ENCODE data around the gene CAPZB.

Gene CAPZB

DNA sequence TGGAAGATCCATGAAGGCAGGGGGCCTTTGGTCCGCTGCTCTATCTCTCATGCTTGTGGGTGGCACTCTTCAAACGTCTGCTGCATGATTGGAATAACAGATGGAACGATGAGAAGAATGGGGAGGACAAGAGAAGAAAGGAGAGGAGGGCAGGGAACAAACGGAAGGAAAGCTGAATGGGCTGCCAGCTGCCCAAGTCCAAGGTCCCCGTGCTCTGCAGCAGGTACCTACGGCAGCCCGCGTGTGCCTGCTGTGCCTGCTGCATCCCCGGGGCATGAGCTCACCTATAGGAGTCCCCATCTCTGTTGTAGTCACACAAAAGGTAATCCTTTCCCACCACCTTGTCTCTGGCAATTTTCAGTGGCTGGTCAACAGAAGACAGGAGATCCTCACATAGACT is 100.1 kb downstream of the CAPZB start:
- DNase-seq (ENCODE audit: low spot score) = no peak

DNA sequence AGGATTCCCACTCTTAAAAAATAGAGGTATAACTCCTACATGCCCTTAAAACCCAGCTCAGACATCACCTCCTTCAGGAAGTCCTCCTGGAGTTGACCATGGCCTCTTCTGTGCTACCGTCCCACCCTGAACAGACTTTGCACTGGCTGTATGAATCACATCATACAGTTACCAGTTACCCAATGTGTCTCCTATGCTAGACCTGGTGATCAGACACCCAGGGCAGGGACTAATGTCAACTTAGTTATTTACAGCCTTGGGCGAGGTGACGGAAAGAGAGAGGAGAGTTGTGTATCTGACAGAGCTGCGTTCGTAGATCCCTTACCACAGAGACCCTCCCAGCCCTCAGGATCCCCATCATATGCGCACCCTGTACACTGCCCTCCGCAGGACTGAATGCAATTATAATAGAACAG is 100.6 kb downstream of the CAPZB start:
- no peak for DNase-seq (ENCODE audit: low spot score)

DNA sequence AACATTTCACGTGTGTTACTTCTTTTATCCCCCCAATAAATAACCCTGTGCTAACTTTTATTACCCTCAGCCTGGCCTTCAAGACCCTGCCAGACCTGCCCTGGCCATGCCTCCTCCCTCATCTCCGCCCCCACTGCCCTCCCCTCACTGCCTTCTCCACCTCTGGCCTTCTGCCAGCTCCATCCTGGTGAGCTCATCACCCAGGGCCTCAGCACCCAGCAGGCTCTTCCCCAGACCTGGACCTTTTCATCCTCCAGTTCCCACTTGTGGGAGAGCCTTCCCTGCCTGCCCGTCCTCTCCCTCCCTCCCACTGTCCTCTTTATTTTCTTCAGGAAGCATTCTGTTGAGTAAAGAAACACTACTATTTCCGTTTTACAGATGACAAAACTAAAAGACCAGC is 101.2 kb downstream of the CAPZB start:
- no peak for DNase-seq (ENCODE audit: low spot score)

DNA sequence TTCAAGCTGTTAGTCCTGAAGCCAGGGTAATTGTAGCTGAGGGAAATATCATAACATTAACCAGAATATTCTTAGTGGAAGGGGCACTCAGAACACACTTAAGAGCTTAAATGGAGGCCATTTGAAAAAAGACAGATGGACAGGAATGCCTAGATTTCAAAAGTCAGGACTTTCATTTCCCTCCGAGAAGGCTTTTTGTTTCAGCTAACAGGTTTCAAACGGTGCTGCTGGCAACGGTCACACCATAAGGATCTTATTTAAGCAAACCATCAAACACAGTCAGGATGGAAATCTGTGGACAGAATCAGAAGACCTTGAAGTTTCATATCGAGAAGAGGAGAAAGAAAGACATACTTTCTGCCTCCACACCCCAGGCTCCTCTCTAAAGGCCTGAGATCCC is 103.1 kb downstream of the CAPZB start:
- no peak for DNase-seq (ENCODE audit: low spot score)

DNA sequence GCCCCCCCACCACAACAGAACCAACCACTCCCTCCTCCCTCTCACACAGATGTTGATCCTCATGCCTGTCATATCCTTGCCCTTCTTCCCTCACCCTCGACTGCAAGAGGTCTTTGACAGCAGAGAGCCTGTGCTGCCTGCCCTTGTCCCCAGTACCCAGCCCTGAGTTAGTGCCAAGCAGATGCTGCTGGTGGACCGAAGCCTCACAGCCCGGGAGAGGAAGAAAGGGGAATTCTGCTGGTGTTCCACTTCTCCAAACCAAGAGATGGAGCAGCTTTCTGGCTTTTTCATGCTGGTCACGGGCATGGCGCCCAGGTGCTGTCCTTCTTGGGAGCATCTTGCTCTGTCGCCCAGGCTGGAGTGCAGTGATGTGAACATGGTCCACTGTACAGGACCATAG is 104.1 kb downstream of the CAPZB start:
- DNase-seq (ENCODE audit: low spot score) = no peak

DNA sequence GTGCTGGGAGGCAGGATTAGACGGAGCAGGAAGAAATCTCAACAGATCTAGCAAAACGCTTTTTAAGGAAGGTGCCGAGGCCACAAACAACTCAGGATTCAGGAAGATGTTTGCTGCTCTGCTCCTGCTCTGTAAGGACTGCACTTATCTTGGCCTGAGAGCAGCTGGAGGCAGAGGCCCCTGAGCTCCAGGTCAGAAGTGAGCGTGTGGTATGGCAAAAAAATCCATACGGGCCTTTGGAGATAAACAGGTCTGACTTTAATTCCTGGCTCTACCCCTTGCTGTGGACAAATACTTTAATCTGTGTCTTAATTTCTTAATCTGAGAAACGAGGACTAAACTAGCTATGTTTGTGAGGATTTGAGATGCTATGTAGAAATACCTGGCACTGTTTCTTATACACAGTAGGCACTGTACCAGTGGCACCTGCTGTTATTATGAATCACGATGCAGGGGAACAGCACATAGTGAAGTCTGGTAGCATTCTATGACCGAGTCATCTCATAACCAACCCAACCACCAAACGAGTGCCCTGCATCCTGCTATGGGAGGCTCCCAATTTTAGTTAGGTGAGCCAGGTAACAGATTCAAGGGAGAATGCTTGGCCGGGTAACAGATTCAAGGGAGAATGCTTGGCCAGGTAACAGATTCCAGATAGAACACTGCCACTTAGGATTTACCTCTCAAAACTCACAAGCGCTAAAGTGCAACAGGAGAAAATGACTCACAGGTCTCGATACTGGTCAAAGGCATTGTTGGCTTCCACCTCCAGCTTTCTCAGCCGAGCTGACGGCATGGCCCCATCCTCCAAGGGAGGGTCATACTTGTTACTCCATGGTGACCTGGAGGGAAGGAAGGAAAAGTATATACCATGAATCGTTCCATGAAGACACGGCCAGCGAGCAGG is 107.3 kb downstream of the CAPZB start:
- DNase-seq (ENCODE audit: low spot score) = no peak

DNA sequence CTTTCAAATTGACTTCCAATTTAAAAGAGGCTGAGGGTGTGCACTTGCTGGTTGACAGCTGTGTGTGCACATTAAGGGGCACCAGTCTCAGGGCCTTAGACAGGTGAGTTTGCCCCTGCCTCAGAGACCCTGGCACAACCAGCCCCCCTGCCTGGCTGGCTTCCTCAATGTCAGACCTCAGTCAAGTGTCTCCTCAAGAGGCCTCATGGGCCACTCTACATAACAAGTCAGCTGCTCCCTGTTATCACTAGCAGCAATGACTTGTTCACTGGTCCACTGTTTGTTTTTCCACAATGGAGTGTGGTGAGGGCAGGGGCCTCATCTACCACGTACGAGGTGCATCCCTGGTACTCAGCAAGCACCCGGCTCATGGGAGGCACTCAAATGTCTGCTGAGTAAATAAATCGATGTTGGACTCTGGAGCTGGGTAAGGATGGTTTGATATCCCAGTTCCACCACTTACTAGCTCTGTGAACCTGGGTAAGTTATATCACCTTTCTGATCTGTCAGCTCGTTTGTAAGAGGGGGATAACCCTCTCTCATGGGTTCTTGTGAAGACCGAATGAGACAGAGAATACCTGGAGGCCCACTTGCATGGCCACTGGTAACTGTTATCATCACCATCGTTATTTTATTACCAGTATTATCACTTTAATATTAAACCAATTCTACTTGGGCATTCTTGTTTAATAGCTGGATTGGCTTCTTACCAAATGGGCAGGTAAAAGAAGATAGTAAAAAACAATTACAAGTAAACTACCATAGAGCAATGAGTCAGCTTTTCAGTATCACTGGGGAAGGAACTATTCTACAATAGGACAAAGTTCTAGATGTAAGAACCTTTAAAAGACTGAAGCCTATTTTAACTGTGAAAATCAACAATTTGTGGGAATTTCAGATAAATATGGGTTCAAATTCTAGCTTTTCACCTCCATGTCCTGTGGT is 108.6 kb downstream of the CAPZB start:
- DNase-seq (ENCODE audit: low spot score) = no peak

DNA sequence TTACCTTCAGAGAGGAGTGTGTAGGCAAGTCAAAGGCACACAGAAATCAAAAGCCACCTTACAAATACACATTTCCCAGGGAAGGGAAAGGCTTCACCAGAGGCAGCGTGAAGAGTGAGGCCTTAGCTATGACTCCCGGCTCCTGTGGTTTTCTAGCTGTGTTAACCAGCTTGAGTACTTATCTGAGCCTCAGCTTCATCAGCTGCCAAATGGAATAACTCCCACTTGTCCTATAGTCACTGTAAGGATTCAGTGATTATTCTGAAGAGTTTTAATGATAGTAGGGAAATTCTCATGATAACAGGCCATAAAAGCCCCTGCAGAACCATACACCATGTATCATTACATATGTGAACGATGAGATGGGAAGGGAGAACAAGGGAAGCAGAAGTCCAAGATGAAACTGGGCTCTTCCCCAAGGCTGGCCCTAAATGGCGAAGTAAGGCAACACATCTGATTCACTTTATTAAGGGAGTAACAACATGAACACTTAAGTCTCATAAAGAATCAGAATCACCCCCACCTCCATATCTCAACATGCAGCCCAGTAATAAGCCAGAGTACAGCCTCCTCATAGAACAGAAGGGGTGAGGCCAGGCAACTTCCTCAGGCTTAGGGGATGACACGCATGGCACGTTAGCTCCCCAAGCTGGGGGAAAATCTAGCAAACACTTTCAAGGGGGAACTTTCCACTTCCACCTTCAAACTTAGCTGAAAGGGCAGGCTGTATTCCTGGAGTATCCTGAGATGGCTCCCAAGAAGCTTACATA is 109.5 kb downstream of the CAPZB start:
- no peak for DNase-seq (ENCODE audit: low spot score)

DNA sequence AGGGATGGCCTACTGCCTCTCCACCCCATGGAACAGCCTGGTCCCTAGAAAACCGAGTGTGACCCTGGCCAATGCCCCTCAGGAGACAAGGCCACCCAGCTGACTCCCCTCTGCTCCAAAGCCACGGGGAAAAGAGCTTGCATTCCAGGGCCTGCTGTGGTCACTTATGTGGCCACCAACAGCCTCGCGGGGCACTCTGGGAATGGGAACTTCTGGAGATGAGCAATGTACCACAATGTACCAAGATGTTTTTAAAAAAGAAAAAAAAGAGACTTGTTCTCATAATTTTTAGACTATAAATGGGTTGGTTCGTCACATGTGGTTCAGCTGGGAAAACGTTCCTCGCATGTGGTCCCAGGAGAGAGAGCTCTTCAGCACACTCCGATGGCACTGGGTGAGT is 110.4 kb downstream of the CAPZB start:
- DNase-seq (ENCODE audit: low spot score) = no peak

DNA sequence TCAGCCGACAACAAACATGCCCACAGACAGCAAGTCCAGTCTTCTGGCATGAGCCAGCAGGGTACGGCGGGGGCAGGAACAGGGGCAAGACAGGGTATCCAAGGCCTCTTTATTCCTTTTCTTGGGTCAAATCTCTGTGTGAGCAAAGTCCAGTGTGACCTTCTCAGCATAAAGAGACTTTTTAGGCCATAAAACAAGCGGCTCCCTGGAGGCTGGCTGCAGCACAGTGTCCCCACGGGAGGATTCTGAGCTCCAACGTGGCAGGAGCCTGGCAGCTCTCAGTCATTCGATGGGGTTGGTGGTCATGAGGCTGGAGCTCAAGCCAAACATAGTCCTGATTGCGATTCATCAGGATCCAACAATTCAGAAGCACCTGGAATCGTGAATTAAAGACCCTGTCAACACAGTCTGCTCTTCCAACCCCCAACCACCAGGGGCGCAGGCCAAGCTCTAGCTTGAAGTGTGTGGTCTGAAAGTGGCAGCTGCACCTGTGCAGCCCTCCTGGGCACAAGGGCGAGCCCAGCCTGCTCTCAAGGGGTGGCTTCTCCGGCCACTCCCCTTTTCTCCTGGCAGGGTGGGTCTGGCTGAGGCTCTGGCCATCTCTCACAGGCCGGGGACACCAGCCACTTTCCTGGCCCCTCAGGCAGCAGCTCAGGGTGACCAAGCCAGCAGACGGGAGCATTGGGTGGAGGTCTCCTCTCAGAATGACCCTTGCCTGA is 111.1 kb downstream of the CAPZB start:
- DNase-seq (ENCODE audit: low spot score) = no peak

DNA sequence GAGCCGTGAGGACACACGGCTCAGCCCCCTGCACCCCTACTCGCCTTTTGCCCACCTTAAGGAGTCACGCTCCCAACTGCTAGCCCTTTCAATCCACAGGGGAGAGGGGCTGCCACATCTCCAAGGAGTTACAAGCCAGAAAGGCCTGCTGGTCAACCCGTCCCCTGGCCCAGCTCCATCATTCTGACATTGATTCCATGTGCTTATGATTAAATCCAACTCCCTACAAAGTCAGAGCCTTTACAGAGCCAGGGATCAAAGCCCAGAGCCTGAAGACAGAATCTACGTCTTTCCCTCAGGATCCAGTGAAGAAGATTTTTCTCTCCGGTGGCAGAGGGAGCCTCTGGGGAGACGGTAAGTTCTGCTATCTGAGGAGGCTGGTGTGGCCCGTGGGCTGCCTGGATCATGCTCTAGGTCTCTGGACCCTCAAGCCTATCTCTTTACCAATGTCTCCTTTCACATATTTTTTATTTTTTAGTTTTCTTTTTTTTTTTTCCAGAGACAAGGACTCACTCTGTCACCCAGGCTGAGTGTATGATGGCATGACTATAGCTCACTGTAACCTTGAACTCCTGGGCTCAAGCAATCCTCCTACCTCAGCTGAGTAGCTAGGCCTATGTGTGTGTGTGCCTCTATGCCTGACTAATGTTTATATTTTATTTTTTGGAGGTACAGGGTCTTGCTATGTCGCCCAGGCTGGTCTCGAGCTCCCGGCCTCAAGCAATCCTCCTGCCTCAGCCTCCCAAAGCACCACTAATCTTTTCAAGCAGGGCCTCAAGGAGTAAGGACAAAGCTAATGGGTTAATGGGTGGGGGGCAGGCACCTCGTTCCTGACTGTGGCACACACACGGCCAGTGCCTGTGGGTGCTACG is 111.9 kb downstream of the CAPZB start:
- no peak for DNase-seq (ENCODE audit: low spot score)

DNA sequence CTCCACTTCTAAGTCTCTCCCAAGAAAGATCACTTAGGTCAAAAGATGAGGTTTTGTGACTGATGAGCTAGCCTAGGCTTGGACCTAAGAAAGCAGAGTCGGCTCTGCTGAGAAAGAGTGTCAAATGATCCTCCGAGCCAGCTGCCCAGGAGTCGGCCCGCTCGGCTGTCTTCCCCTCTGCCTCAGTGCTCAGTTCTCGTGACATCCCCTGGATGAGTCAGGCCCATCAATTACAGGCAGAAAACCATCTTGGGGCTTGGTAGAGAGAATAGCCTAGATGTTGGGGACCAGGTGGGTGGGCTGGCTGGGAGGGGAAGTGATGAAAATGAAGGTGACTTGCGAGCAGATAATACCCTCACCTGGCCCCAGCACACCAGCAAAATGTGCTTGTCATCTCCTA is 112.7 kb downstream of the CAPZB start:
- no peak for DNase-seq (ENCODE audit: low spot score)

DNA sequence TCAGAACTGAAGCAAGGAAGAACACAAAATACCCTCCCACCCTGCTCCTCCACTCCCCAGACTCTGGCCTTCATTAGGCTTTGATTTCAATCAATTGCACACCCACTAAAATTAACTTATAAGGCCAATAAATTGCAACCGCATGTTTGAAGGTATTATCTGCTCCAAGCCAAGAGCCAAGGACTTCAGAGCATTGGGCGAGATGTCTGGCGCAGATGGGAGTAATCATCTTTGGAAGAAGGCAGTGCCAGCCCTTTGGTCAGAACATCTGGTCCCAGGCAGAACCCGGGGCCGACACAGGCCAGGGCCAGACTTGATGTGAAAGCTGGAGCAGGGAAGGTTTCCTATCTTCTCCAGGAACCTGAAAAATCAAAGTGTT is 113.2 kb downstream of the CAPZB start:
- DNase-seq (ENCODE audit: low spot score) = no peak

DNA sequence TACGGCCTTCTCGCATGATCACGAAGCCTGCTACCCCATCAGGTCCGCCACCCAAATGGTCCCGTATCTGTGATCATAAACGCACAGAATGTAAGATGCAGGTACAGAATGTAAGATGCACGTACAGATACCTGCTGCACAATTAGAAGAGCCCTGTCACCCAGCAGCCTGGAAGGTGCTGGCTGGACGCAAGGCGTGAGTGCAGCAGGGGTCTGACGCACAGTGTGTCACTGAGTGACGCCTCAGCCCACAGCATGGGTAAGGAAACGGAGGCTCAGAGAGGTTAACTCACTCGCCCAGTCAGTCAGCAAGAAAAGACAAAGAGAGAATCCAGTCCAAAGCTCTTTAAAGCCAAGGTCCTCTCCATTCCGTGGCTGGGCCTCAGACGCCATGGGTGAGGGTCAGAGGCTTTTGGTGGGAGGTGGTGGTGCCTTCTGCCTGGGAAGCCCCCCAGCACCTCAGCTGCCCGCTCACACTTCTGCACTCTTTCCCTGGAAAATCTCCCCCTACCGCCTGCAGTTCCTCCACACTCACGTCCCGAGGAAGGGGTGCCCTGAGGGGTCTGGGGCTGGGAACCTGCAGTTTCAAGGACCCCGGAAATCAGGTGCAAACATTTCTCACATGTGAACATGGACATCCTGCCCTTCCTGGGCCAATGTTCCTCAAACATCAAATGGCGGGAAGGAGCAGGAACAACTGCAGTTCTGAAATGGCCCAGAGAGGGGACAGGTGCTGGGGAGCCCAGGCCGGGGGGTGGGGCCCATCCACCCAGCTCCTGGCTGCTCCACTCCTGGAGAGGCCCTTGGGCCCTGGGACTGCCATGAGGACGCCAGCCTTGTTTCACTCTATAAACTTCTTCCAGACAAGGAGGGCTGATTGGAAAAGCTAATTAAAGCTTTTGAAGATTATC is 113.9 kb downstream of the CAPZB start:
- DNase-seq (ENCODE audit: low spot score) = no peak

DNA sequence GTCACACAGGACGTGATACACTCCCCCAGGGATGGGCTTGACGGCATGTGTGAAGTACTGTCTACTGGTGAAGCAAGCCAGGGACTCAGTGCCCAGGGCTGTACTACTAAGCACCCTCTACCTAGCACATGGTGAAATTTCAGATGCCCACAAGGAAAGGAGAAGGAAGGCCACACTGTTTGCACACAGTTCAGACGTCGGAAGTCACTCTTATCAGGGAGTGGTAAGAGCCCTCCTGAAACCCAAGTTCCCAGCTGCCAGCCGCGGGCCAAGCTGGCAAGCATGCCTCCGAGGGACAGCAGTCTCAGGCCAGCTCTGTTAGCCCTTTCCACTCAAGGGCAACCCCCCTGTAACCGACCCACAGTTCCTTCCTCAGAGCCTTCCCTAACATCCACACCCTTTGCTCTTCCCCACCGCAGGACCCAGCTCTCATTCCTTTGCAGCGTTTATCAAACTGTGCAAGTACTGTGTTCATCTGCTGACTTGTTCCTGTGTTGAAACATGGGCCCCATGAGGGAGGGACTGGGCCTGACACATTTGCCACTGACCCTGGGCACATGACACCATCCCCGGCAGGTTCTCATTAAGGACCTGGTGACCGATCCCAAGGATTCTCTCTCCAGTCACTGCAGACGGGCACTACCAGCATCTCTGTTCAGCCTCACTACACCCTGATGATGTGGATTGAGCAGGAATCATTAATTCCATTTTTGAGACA is 114.7 kb downstream of the CAPZB start:
- DNase-seq (ENCODE audit: low spot score) = no peak

DNA sequence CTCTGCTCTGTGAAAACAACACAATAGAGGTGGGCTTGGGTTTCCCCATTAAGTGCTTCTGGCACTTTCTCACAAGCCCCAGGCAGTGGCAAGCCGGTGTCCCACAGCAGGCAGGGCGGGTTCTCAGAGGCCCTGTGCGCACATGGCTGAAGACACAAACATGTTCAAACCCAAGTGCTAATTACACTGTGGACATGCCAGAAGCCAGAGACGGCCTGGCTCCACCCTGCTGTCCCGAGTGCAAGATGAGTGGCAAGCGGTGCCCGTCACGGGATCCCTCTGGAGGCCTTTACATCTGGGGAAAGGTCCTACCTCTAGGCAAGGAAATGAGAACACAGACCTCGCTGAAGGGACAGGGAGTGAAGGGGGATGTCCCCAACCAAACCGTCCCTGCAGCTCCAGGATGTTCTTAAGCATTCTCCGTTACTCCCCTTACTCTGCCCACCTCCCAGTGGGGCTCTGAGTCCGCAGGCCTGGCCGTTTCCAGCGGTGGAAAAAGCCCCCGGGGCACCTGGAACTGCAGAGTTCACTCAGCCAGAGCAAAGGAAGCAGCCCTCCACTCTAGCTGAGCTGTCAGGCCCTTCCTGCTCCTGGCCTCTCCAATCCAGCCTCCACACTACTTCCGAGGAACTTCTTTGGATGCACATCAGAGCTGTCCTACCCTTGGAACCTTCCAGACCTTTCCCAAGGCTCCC is 115.8 kb downstream of the CAPZB start:
- no peak for DNase-seq (ENCODE audit: low spot score)

DNA sequence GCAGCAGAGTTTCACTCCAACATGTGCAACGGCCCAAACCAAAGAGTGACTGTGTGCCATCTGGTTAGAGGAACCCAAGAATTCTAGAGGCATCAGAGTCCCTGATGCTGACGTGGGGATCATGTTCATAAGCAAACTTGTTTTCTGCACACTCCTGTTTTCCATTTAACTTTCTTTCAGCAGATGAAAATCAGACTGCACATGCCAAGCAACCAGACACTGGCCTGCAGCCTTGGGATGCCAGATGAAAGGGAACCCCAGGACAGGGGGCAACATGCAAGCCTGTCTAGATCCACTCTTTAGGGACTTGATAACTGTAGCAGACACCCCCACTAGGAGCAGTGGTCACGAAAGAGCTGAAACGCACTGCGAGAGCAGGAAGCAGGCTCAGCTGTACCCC is 116.4 kb downstream of the CAPZB start:
- DNase-seq (ENCODE audit: low spot score) = no peak

DNA sequence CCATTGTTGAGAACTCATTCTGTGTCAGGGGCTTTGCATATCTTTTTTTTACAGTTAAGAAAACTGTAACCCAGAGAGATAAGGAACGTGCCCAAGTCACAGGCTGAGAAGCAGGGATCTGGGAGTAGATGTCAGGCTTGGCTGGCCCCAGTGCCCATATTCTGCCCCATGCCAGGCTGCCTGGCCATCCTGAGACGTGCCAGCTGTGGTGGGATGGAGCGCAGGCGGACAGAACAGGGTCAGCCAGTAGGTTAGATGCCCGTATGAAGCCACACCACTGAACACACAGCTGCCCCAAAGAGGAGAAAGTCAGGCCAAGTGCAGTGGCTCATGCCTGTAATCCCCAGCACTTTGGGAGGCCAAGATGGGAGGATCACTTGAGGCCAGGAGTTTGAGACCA is 117.3 kb downstream of the CAPZB start:
- DNase-seq (ENCODE audit: low spot score) = no peak

Measured in left forelimb (tissue), 1 donor.